ENCODE measurements around the gene MAP3K9. TPM values are rescaled to one million over a fixed set of nuclear protein-coding genes. Genes with fewer than 3 reads are reported as not detected.

Gene MAP3K9
- total and polyA plus RNA-seq, 9 of the 15 experiments (the other 6 are each of a cell fraction or from before 2014, with no cell fraction given): 0.03 to 0.60 (median 0.36) TPM

DNA sequence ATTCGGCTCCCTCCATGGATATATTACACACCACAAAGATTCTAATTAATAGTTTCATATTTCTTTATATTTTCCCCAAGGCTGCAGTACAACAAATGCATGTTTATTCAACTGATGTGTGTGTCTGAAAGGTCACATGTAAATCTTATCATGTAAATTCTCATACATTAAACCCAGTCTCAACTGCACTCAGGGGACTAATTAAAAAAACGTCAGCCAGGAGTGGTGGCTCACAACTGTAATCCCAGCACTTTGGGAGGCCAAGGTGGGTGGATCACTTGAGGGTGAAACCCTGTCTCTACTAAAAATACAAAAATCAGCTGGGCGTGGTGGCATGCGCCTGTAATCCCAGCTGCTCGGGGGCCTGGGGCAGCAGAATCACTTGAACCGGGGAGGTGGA lies 67.8 kb downstream of the MAP3K9 start:
- no peak for TF ChIP-seq BRF2 (IDR thresholded peaks at IDR 0.05; ENCODE audit: borderline replicate concordance, insufficient read depth, insufficient read length)
- no peak for TF ChIP-seq ZNF239 (CRISPR knock-in tag; IDR thresholded peaks at IDR 0.05)
- TF ChIP-seq ARNT (IDR thresholded peaks at IDR 0.05): no peak
- no peak for TF ChIP-seq HLTF (IDR thresholded peaks at IDR 0.05)
- TF ChIP-seq GATAD2A (IDR thresholded peaks at IDR 0.05): no peak
- TF ChIP-seq ZNF696 (CRISPR knock-in tag; conservative IDR thresholded peaks at IDR 0.05): no peak
- no peak for TF ChIP-seq ZSCAN29 (IDR thresholded peaks at IDR 0.05)
- TF ChIP-seq ZNF740 (CRISPR knock-in tag; IDR thresholded peaks at IDR 0.05): no peak
- no peak for TF ChIP-seq ZNF740 (tag; IDR thresholded peaks at IDR 0.05)
- TF ChIP-seq, protein P1, sequence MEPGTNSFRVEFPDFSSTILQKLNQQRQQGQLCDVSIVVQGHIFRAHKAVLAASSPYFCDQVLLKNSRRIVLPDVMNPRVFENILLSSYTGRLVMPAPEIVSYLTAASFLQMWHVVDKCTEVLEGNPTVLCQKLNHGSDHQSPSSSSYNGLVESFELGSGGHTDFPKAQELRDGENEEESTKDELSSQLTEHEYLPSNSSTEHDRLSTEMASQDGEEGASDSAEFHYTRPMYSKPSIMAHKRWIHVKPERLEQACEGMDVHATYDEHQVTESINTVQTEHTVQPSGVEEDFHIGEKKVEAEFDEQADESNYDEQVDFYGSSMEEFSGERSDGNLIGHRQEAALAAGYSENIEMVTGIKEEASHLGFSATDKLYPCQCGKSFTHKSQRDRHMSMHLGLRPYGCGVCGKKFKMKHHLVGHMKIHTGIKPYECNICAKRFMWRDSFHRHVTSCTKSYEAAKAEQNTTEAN (CRISPR knock-in tag; IDR thresholded peaks at IDR 0.05): no peak
- TF ChIP-seq, protein P2, sequence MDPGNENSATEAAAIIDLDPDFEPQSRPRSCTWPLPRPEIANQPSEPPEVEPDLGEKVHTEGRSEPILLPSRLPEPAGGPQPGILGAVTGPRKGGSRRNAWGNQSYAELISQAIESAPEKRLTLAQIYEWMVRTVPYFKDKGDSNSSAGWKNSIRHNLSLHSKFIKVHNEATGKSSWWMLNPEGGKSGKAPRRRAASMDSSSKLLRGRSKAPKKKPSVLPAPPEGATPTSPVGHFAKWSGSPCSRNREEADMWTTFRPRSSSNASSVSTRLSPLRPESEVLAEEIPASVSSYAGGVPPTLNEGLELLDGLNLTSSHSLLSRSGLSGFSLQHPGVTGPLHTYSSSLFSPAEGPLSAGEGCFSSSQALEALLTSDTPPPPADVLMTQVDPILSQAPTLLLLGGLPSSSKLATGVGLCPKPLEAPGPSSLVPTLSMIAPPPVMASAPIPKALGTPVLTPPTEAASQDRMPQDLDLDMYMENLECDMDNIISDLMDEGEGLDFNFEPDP (CRISPR knock-in tag; IDR thresholded peaks at IDR 0.05): no peak
- Histone ChIP-seq H3K27ac (ENCODE audit: extremely low read depth, low read depth, low read length) (no peak overlapping the region), H3K9me3 (replicated peaks; ENCODE audit: control insufficient read depth, insufficient read depth, low read depth, low read length) (no peaks in the 10 kb centered on the region), H3K9me1 (ENCODE audit: control insufficient read depth, insufficient read depth, low read length) (no peaks in the 10 kb centered on the region), H4K20me1 (replicated peaks; ENCODE audit: control insufficient read depth, insufficient read depth, low read length) (no peaks in the 10 kb centered on the region), H3K4me2 (ENCODE audit: insufficient read depth, low read length) (no peak overlapping the region), H2AFZ (ENCODE audit: low read depth, low read length) (no peak overlapping the region), H3K79me2 (ENCODE audit: control insufficient read depth, insufficient read depth, low read length) (no peaks in the 10 kb centered on the region), H3K9ac (ENCODE audit: insufficient read depth in 1 of 2, low read depth in 2 of 2, low read length in 2 of 2) (no peak overlapping the region), H3K27me3 (ENCODE audit: control insufficient read depth in 2 of 2, insufficient read depth in 2 of 2, low read length in 2 of 2) (peaks cover 0 to 6% of the 10 kb centered on the region in 2 experiments; a peak in 1 of 5 replicates), H3K4me1 (replicated peaks in 1 of 2; ENCODE audit: control insufficient read depth in 2 of 2, insufficient read depth in 2 of 2, low read length in 2 of 2) (no peaks in the 10 kb centered on the region), H3K4me3 (no peak overlapping the region), H3K36me3 (ENCODE audit: control insufficient read depth, insufficient read depth, low read length) (no peaks in the 10 kb centered on the region)
- in situ Hi-C loops (cut with MboI): no loop called here
- no peak for DNase-seq (ENCODE audit: extremely low read depth in 1 of 4, low spot score in 3 of 4)
- ATAC-seq: no peak
- FAIRE-seq: no peak
- WGBS (ENCODE audit: insufficient coverage, low coverage, missing lambda C conversion rate): 18% methylated on average over 4 of the region's 6 CpGs
- ChIA-PET CTCF (ENCODE audit: low intra/inter-chr PET ratio) (no interaction called here), POLR2A (interaction anchor here (0.5 kb wide), 1 partner anchor 29 kb away, joined by 3 read pairs; no protein-coding TSS in a partner anchor)
- no TSS peak for BruUV-seq (replicated peaks)
- intact Hi-C loops (cut with micrococcal nuclease): no loop called here
